HG03439 (cell line): ENCODE results near the gene SAMD3.
A peak's percentile ranks its signal among the peaks of the same experiment; 100 is the strongest.
"Not testable (repeated sequence)": the region's sequence is repeated elsewhere in the genome, so short reads cannot be mapped to it uniquely, and the experiment has no call there.

Source experiments
- ATAC-seq: cut with Tn5 transposase; IDR thresholded peaks from one replicate; pipeline ENCODE4 v1.9.1; 2021; ENCODE audit warnings: mild to moderate bottlenecking, moderate library complexity; ENCODE audit not compliant: unreplicated experiment

The SAMD3 gene

DNA sequence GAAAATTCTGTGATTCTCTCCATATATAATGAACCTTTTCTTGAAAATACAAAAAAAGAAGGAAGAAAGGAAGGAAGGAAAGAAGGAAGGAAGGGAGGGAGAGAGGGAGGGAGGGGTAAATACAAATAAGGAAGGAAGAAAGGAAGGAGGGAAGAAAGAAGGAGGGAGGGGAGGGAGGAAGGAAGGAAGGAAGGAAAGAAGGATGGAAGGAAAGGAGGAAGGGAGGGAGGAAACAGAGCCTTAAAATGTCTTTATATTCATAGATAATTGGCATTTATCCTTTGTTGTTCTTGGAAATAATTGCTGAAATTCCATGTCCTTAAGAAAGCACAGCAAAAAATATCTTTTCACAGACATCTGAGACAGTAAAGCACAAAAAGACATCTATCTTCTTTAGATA lies 40.3 kb downstream of the SAMD3 start:
- no peak for ATAC-seq

DNA sequence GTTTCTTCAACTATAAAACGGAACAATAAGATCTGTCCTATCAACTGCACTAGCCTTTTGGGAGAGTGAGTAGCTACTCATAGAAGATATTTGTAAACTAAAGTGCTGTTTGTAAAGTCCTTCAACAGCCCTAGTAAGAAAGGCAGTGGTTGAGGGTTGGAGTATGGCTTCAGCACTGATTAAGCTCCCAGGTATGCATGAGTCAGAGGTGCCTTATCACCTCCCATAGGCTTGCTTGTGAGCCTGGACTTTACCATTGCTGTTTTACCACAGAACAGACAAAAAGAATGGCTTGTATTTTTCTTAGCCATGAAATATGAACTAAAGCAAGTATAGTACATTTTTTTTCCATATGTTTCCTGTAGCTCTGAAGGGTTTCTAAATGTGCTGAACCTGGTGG lies 44.1 kb downstream of the SAMD3 start:
- ATAC-seq, result no peak

DNA sequence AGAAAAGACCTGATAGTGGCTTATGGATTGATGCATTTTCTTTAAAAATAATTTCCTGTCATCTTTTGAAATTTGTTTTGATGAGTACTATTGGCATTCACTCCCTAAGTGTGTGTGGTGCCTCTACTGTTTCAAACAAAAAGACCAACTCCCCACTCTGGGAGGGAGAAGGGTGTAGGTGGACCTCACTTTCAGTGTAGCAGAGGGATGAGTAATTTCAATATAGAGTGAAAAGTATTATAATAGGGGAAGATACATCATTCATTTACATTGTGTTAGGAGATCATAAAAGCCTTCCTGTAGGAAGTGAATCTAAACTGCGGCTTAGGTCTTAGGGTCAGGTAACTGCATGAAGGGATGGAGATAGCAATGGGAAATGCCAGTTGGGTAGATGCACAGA lies 46.4 kb downstream of the SAMD3 start:
- ATAC-seq, result no peak

DNA sequence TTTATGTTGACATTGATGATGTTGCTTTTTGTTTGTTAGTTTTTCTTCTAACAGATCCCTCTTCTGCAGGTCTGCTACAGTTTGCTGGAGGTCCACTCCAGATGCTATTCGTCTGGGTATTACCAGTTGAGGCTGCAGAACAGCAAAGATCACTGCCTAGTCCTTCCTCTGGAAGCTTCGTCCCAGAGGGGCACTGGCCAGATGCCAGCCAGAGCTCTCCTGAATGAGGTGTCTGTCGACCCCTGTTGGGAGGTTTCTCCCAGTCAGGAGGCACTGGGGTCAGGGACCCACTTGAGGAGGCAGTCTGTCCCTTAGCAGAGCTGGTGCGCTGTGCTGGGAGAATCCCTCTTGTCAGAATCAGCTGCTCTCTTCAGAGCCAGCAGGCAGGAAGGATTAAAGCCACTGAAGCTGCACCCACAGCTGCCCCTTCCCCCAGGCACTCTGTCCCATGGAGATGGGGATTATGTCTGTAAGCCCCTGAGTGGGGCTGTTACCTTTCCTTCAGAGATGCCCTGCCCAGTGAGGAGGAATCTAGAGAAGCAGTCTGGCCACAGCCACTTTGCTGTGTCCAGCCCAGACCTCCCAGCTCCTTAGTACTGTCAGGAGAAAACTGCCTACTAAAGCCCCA lies 49.3 kb downstream of the SAMD3 start:
- not testable (repeated sequence) for ATAC-seq

DNA sequence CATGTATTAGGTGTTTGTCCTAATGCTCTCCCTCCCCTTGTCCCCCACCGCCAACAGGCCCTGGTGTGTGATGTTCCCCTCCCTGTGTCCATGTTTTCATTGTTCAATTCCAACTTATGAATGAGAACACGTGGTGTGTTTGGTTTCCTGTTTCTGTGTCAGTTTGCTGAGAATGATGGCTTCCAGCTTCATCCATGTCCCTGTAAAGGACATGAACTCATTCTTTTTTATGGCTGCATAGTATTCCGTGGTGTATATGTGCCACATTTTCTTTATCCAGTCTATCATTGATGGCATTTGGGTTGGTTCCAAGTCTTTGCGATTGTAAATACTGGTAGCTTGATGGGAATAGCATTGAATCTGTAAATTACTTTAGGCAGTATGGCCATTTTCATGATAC lies 52.6 kb downstream of the SAMD3 start:
- ATAC-seq, result not testable (repeated sequence)

DNA sequence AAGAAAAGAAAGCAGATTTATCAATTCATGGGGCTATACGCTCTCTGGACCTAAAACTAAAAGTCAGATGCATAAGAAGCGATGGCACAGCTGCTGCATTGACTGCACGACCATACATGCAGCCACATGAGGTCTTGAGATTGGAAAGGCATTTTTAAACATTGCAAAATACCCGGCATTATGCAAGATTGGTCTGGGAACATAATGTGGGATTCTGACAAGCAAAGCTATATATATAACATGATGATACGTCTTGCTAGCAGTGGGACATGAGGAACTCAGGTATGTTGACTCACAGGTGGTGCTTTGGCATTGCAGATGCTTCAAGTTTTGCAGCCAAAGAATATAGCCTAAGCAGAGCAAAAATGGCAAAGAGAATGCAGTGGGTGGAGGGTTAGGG lies 55.1 kb downstream of the SAMD3 start:
- ATAC-seq, result no peak

DNA sequence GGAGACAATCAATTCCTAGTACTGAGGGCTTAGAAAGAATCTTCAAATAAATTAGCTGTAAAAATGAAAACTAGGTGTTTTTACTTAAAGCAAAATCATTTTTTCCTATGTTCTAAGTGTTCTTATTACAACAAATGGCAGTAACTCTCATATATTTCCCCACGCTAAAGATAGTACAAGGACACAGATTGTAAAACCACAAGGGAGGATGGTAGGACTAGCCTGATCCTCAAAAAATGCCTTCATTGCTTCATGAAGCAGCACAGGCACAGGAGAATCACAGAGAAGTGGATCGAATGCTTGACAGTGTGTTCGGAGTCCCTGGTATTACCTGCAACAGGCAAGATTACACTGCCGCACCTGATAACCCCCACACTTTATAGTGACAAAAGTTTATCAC lies 58.5 kb downstream of the SAMD3 start:
- ATAC-seq, result no peak

DNA sequence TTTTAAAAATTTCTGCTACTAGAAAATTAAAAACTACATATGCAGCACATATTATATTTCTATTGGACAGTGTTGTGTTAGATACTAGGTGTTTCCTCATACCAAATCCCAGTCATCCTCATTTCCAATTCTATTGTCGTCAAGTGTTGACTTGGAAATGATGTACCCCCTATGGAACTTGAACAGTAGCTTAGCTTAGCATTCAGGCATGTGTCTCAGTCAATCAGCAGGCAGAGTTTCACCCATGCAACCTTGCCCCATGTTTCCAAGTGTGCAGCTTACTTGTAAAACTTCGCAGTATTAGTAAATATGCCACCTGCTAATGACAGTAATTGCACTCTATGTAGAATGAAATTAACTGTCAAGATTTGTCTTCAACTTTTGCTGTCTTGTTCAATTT lies 59.5 kb downstream of the SAMD3 start:
- no peak for ATAC-seq

DNA sequence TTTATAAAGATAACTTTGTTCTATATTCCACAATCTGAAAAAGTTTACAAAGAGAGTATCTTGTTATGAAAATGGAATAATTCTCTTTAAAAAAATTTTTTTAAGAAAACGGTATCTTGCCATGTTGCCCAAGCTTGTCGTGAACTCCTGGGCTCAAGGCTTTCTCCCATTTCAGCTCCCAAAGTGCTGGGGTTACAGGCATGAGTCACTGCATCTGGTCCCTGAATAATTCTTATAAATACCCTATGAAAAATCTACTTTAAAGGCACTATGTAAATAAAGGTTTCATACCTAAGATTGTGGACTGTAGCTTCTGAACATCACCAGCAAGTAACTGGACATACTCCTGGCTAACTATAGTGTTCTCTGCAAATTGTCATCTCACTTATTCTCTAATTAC lies 60.3 kb downstream of the SAMD3 start:
- no peak for ATAC-seq

DNA sequence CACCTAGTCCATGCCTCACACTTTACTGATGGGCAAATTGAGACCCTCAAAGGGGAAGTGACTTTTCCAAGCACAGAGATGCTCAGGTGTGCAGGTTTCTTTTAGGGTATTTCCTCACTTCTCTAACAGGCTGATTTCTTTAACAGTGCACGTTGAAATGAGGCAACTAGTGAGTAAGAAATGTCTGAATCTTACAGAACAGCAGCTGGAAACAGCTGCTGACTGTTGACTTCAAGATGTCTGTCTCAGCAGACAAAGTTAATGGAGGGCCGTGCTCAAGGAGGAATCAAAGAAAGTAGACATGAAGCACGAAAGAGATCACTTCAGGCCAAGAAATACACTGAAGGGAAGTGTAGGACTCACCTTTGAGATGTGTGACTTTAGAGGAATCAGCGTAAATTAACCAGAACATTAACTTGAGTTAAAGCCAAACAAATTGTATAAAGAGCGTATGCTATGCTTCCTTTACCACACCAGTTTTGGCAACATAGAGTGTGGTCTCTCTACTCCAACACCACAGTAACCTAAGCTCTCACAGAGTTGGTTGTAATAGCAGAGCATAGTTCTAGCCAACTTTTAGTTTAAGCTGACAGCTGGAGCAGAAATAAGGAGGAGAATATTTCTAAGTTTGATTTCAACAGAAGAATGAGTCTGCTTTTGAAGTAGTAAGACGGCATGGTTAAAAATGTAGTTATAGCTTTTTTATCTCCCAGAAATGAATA lies 60.9 kb downstream of the SAMD3 start:
- ATAC-seq, result no peak

DNA sequence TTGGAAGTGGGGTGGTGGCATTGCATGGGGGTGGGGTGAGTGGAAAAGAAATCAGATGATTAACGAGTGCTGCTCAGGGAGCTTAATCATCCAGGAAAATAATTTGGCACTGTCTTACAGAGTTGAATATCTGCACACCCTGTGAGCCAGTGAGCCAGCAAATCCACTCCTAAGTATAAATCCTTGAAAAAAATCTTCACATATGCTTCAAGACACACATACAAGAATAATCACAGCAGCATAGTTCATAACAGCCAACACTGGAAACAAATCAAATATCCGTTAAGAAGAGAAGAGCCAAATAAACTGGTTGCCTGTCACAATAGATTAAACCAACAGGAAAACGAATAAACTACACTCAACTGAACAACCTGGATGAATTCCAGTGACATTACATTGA lies 62.8 kb downstream of the SAMD3 start:
- ATAC-seq, result no peak

DNA sequence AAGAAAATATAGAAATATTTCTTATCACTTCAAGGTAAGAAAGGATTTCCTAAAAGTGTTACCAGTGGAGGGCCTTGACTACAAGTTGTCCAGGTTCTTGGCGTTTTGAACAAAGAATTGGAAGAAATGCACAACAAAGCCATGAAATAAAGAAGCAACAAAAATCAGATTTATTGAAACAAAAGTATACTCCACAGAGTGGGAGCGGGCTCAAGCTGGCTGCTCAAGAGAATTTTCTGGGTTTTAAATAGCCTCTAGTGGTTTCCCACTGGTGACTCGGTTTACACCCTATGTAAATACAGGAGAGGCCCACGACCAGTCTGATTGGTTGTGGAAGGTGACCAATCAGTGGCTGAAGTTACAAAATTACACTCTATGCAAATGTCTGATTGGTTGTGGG lies 64.2 kb downstream of the SAMD3 start:
- no peak for ATAC-seq

DNA sequence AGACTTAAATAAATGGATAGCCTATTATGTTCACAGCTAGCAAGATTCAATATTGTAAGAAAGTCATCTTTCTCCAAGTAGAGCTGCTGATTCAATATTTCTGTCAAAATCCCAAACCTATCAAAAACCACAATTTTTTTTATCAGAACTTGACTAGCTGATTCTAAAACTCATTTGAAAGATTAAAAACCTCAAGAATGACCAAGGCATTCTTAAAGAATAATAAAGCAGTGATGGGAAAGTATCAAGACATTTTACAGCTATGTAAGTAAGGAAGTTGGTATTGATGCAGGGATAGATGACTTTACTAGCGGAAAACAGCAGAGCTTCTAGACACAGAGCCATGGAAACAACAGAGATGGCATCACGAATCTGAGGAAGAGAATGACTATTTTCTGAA lies 64.7 kb downstream of the SAMD3 start:
- no peak for ATAC-seq

DNA sequence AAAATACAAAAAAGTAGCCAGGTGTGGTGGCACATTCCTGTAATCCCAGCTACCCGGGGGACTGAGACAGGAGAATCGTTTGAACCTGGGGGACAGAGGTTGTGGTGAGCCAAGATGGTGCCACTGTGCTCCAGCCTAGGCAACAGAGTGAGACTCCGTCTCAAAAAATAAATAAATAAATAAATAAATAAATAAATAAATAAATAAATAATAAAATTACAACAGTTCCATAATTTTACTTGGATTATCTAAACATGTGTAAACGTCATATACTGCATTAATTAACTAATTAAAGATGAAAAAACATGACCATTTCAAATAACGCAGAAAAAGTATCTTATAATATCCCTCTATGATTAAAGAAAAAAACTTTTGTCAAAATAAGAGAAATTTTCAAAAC lies 65.8 kb downstream of the SAMD3 start:
- no peak for ATAC-seq

DNA sequence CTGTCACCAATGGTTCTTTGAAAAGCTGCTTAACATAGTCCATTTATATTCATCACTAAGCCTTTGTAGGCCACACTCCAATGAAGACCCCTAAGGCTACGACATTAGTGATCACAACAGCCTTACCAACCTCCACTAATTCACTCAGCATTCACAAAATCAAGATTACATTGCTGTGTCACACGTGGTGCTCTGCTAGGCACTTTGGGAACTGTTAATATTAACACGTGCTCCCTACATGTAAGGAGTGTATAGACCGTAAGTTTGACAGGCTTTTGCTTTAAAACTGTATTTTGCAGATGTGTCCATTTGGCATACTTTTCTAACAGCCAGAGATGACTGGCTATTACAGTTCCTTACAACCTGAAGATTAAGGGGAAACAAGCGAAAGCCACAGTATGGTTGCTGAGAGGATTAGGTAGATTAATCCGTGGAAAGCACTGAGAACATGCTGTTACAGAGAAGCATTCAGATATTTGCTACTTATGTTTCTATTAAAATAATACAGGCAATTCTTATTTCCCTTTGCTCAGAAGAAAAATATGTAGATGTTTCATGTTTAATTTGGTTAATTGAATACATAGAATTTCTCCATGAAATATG lies 69.7 kb downstream of the SAMD3 start:
- ATAC-seq, result no peak

DNA sequence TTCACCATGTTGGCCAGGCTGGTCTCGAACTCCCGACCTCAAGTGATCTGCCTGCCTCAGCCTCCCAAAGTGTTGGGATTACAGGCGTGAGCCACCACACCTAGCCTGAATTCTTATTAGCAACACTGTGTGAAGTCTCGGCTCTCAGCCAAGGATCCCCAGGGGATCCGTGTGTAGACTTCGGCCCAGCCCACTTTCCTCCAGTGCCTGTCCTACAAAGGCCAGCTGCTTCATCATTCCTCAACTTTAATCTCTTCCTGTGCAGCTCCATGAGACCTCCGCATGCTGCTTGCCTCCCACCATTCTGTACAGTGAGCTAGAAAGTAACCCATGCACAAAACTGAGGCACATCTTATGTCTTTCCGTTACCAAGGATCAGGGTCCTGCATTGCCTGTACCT lies 71.8 kb downstream of the SAMD3 start:
- ATAC-seq, result no peak

DNA sequence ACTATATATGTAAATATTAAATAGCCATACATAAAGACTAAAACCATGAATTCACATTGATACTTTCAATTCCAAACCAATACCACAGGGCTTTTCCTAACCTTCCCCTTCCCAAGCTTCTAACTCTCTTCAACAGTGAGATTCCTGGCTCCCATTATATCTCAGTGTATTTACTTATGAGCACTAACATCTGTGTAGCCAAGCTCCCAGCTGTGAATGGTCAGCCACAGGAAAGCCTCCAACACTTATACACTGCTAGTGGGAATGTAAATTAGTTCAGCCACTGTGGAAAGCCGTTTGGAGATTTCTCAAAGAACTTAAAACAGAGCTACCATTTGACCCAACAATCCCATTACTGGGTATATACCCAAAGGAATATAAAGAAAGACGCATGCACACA lies 73.7 kb downstream of the SAMD3 start:
- not testable (repeated sequence) for ATAC-seq

DNA sequence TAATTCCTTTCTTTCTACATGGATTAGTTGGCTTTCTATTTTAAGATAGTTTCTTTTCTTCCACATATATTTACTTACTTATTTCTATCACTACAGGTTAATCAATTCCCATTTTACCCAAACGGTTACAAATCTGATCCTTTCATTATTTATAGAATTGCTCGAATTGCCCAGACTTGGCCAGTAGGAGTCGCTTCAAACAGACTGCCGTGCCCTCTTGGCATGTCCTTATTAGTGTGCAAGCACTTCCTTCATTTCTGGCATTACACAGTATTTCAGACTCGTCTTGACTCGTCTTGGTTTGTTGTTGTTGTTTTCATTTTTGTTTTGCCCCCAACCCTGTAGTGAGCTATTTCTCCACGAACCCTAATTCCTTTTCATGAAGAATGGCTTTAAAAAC lies 74.6 kb downstream of the SAMD3 start:
- ATAC-seq, result no peak

DNA sequence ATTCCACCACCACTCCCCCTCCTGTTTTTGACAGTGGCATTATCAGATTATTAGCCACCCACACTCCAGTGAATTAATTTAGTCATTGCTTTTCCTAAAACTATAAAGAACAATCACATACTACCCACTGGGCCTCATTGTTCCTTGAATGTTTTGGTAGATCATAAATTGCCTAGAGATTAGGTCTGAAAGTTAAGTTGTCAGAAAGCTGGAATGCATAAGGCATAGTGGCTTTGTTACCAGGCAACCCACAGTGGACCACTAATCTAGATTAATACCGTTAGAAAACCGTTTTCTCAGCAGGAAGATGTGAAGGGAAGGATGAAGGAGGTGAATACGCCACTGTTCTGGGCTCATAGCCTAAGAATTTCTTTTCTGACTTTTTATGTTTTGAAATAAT lies 75.6 kb downstream of the SAMD3 start:
- no peak for ATAC-seq

DNA sequence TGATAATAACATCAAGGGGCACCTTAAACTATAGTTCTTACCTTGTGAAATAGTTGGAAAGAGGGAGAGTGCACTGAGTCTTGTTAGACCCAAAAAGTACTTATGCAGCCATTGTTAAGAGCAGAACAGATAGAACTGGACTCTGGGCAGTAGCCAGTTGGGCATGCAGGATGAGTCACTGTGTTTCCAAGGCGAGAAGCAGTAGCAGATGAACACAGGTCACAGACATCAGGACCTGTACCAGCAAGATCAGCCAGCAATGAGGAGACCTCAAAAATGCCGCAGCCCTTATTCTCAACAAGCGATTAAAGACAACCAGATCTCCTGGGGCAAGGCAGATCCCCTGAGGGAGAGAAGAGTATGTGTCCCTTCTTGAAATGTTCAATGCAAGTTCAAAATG lies 79.0 kb downstream of the SAMD3 start:
- ATAC-seq, result no peak

DNA sequence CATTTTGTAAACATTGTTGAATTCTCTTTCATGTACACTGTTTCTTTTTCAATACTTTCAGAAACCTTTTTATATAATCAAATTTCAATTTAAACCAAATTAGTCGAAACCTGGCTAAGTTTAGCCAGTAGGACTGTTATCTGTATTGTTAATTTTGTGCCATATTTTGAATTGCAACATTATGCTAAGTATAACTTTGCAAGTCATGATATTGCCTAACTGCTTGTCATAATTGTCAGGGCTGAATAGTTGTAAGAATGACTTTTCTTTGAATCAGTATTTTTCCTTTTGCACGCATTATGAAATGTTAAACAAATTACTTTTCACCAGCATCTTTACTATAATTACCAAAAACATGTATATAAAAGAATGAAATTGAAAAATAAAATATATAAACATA lies 82.7 kb downstream of the SAMD3 start:
- ATAC-seq, result no peak

DNA sequence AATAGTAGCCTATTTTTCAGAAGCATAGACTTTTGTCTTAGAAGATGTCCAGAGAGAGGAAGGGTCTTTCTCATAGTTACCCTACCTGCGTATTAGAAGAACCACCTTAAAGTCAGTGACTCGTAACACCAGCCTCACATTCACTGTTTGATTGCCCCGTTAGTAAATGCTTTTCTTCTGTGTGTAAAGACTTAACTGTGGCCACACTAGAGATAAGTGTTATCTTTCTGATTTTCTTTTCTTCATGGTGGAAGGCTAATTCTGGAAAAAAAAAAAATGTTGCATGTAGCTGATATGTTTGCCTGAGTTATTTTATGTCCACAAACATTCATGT lies 83.9 kb downstream of the SAMD3 start:
- ATAC-seq, result peak; percentile 27
